Measurements from ENCODE around the gene HKDC1.

- TF ChIP-seq EZH2 (IDR thresholded peaks at IDR 0.05; ENCODE audit: insufficient read depth, poor library complexity, severe bottlenecking) (no peak), EZH2phosphoT487 (IDR thresholded peaks at IDR 0.05; ENCODE audit: insufficient read depth, low read depth) (no peak)
Observed at GRCh38 chr10:69254877-69255276, 34.7 kb downstream of the HKDC1 start.

Measured in GM23248 (cell line).